K562 (cell line): ENCODE data around the gene BOLL. TPM values are rescaled to one million over a fixed set of nuclear protein-coding genes. Genes with fewer than 3 reads are reported as not detected.

Source experiments
- HDAC8 ChIP-seq: fragments of 450-650 bp; IDR thresholded peaks from 2 replicates; pipeline ENCODE4 v1.6.1; 2016; ENCODE audit warnings: mild to moderate bottlenecking, missing genetic modification characterization, moderate library complexity, missing compliant biosample characterization
- RBM17 ChIP-seq: fragments of 200-400 bp; formaldehyde crosslinking; IDR thresholded peaks from 2 replicates; pipeline ENCODE4 v1.6.1; 2017; ENCODE audit warnings: low read depth, mild to moderate bottlenecking, low read length, borderline replicate concordance
- TCF7L2 ChIP-seq: fragments of 150-350 bp; IDR thresholded peaks from 2 replicates; pipeline ENCODE4 v1.6.1; 2016; ENCODE audit warnings: low read depth, mild to moderate bottlenecking, low read length, moderate library complexity
- TEAD2 ChIP-seq: fragments of 450-650 bp; IDR thresholded peaks from 2 replicates; pipeline ENCODE4 v1.6.1; 2016; ENCODE audit warnings: missing genetic modification characterization, control low read depth, missing compliant biosample characterization
- U2AF1 ChIP-seq: fragments of 200-400 bp; formaldehyde crosslinking; optimal IDR thresholded peaks from 2 replicates; pipeline ENCODE3; 2017; ENCODE audit warnings: mild to moderate bottlenecking, low read depth, low read length, moderate library complexity
- ZNF253 ChIP-seq: fragments of 250-450 bp; sonication (Bioruptor Pico); conservative IDR thresholded peaks from 2 replicates; pipeline ENCODE4 v1.6.1; 2021; ENCODE audit warnings: mild to moderate bottlenecking
- polyA plus RNA-seq, 8 experiments: library from polyadenylated mRNA; depleted of rRNA in 4 of 8; stranded (reverse) in 5 of 8; unstranded in 3 of 8; fragments of >200 nt; fragmentation: Nextera tagmentation in 2 of 8; fragmentation: Illumina TruSeq in 1 of 8; extraction: Ambion mirVana in 2 of 8; extraction: Trizol in 1 of 8; gene quantifications; 2 replicates each; pipeline versions ENCODE4 v1.2.1 to v1.2.3, GENCODE V29; 2011 to 2014; ENCODE audit warnings: inconsistent platforms in 1 of 8, missing spikeins in 1 of 8
- total RNA-seq, 7 experiments: library from RNA; depleted of rRNA in 6 of 7; stranded (reverse); fragments of >200 nt in 6 of 7; fragmentation: Illumina TruSeq in 2 of 7; extraction: Trizol in 2 of 7; gene quantifications; 2 replicates each; pipeline versions ENCODE4 v1.2.1 to v1.2.3, GENCODE V29; 2011 to 2021; ENCODE audit warnings: low replicate concordance in 1 of 7
- TF ChIP-seq, protein P1 (sequence below): fragments of 250-450 bp; sonication (Bioruptor Pico); IDR thresholded peaks from 2 replicates; pipeline ENCODE4 v1.4.0; 2020; ENCODE audit warnings: mild to moderate bottlenecking, moderate library complexity
- TF ChIP-seq, protein P2 (sequence below), 2 experiments: IDR thresholded peaks in 1 of 2; conservative IDR thresholded peaks in 1 of 2; 2 replicates each; pipeline ENCODE4 v1.6.1; 2016; ENCODE audit warnings: low read depth in 2 of 2, mild to moderate bottlenecking in 1 of 2, missing compliant biosample characterization in 1 of 2, missing genetic modification characterization in 1 of 2, moderate library complexity in 1 of 2
- TF ChIP-seq, protein P3 (sequence below): fragments of 450-650 bp; IDR thresholded peaks from 2 replicates; pipeline ENCODE4 v1.6.1; 2017; ENCODE audit warnings: antibody characterized with exemption, mild to moderate bottlenecking
- TF ChIP-seq, protein P4 (sequence below): fragments of 150-350 bp; IDR thresholded peaks from 2 replicates; pipeline ENCODE4 v1.6.1; 2014; ENCODE audit warnings: low read depth, mild to moderate bottlenecking, low read length, borderline replicate concordance
- TF ChIP-seq, protein P5 (sequence below): fragments of 250-450 bp; sonication (Bioruptor Pico); IDR thresholded peaks from 2 replicates; pipeline ENCODE4 v1.8.0; 2021; ENCODE audit warnings: borderline replicate concordance, mild to moderate bottlenecking, moderate library complexity; ENCODE audit not compliant: poor library complexity, severe bottlenecking

The BOLL gene
- total and polyA plus RNA-seq, 9 of the 15 experiments (the other 6 are each of a cell fraction or from before 2014, with no cell fraction given): 0.11 to 0.55 (median 0.19) TPM; not detected in 1

DNA sequence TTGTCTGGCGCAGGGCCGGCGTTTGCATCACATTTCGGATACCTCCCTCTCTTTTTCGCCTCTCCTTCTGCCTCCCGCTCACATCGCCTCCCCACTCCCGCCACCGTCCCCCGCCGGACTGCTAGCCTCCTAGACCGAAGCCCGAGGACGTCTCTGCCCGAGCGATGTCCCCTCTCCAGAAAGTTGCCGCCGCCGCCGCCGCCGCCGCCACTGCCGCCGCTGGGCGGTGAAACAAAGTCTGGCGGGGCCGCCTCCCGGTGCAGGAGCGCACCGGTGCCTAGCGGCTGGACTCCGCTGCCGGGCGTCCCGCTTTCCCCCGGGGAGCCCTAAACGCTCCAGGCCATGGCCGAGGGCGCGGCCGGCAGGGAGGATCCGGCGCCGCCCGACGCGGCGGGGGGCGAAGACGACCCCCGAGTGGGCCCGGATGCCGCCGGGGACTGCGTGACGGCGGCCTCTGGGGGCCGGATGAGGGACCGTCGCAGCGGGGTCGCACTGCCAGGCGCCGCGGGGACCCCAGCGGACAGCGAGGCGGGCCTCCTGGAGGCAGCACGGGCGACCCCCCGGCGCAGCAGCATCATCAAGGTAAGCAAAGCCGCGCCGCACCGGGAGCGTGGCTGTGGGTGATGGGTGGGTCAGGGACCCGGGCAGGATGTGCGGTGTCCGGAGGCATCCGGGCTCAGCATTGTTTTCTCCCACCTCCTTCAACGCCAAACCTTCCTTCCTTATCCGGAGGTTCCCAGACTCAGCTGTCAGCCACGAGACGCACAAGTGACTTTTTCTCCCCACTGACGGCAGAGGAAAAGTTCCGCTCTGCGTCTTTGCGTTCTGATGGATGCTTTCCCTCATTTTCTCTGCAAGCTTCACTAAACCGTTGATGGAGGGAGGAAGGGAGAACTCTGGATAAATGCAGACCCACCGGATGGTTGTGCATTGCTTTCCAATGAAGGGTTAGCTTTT lies 19.9 kb upstream of the BOLL start (continued):
- TF ChIP-seq U2AF1: no peak
- TF ChIP-seq, protein P1, sequence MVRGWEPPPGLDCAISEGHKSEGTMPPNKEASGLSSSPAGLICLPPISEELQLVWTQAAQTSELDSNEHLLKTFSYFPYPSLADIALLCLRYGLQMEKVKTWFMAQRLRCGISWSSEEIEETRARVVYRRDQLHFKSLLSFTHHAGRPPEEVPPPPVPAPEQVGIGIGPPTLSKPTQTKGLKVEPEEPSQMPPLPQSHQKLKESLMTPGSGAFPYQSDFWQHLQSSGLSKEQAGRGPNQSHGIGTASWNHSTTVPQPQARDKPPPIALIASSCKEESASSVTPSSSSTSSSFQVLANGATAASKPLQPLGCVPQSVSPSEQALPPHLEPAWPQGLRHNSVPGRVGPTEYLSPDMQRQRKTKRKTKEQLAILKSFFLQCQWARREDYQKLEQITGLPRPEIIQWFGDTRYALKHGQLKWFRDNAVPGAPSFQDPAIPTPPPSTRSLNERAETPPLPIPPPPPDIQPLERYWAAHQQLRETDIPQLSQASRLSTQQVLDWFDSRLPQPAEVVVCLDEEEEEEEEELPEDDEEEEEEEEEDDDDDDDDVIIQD (CRISPR knock-in tag): no peak
- TF ChIP-seq HDAC8 (tag): no peak
- TF ChIP-seq TEAD2 (tag): no peak
- TF ChIP-seq, protein P2, sequence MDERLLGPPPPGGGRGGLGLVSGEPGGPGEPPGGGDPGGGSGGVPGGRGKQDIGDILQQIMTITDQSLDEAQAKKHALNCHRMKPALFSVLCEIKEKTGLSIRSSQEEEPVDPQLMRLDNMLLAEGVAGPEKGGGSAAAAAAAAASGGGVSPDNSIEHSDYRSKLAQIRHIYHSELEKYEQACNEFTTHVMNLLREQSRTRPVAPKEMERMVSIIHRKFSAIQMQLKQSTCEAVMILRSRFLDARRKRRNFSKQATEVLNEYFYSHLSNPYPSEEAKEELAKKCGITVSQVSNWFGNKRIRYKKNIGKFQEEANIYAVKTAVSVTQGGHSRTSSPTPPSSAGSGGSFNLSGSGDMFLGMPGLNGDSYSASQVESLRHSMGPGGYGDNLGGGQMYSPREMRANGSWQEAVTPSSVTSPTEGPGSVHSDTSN (CRISPR knock-in tag; IDR thresholded peaks at IDR 0.05; ENCODE audit: low read depth): no peak
- TF ChIP-seq, protein P2 (tag; conservative IDR thresholded peaks at IDR 0.05; ENCODE audit: low read depth): no peak
- TF ChIP-seq, protein P3, sequence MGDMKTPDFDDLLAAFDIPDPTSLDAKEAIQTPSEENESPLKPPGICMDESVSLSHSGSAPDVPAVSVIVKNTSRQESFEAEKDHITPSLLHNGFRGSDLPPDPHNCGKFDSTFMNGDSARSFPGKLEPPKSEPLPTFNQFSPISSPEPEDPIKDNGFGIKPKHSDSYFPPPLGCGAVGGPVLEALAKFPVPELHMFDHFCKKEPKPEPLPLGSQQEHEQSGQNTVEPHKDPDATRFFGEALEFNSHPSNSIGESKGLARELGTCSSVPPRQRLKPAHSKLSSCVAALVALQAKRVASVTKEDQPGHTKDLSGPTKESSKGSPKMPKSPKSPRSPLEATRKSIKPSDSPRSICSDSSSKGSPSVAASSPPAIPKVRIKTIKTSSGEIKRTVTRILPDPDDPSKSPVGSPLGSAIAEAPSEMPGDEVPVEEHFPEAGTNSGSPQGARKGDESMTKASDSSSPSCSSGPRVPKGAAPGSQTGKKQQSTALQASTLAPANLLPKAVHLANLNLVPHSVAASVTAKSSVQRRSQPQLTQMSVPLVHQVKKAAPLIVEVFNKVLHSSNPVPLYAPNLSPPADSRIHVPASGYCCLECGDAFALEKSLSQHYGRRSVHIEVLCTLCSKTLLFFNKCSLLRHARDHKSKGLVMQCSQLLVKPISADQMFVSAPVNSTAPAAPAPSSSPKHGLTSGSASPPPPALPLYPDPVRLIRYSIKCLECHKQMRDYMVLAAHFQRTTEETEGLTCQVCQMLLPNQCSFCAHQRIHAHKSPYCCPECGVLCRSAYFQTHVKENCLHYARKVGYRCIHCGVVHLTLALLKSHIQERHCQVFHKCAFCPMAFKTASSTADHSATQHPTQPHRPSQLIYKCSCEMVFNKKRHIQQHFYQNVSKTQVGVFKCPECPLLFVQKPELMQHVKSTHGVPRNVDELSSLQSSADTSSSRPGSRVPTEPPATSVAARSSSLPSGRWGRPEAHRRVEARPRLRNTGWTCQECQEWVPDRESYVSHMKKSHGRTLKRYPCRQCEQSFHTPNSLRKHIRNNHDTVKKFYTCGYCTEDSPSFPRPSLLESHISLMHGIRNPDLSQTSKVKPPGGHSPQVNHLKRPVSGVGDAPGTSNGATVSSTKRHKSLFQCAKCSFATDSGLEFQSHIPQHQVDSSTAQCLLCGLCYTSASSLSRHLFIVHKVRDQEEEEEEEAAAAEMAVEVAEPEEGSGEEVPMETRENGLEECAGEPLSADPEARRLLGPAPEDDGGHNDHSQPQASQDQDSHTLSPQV: no peak
- TF ChIP-seq, protein P4, sequence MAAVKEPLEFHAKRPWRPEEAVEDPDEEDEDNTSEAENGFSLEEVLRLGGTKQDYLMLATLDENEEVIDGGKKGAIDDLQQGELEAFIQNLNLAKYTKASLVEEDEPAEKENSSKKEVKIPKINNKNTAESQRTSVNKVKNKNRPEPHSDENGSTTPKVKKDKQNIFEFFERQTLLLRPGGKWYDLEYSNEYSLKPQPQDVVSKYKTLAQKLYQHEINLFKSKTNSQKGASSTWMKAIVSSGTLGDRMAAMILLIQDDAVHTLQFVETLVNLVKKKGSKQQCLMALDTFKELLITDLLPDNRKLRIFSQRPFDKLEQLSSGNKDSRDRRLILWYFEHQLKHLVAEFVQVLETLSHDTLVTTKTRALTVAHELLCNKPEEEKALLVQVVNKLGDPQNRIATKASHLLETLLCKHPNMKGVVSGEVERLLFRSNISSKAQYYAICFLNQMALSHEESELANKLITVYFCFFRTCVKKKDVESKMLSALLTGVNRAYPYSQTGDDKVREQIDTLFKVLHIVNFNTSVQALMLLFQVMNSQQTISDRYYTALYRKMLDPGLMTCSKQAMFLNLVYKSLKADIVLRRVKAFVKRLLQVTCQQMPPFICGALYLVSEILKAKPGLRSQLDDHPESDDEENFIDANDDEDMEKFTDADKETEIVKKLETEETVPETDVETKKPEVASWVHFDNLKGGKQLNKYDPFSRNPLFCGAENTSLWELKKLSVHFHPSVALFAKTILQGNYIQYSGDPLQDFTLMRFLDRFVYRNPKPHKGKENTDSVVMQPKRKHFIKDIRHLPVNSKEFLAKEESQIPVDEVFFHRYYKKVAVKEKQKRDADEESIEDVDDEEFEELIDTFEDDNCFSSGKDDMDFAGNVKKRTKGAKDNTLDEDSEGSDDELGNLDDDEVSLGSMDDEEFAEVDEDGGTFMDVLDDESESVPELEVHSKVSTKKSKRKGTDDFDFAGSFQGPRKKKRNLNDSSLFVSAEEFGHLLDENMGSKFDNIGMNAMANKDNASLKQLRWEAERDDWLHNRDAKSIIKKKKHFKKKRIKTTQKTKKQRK: no peak
- TF ChIP-seq, protein P5, sequence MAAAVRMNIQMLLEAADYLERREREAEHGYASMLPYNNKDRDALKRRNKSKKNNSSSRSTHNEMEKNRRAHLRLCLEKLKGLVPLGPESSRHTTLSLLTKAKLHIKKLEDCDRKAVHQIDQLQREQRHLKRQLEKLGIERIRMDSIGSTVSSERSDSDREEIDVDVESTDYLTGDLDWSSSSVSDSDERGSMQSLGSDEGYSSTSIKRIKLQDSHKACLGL (CRISPR knock-in tag): no peak
- TF ChIP-seq ZNF253 (CRISPR knock-in tag): no peak
- no peak for TF ChIP-seq RBM17
- TF ChIP-seq TCF7L2: no peak
